NT2/D1 (cell line): ENCODE results near the gene KCNS1.
"Not testable (repeated sequence)": the region's sequence is repeated elsewhere in the genome, so short reads cannot be mapped to it uniquely, and the experiment has no call there.

Experiments used
- SUZ12 ChIP-seq: IDR thresholded peaks from 2 replicates; pipeline ENCODE4 v1.6.1; 2011; ENCODE audit not compliant: insufficient read length, insufficient read depth; ENCODE audit errors: extremely low read depth
- ZNF274 ChIP-seq: IDR thresholded peaks from 2 replicates; pipeline ENCODE4 v1.6.1; 2011; ENCODE audit warnings: mild to moderate bottlenecking, low read depth, low read length

DNA sequence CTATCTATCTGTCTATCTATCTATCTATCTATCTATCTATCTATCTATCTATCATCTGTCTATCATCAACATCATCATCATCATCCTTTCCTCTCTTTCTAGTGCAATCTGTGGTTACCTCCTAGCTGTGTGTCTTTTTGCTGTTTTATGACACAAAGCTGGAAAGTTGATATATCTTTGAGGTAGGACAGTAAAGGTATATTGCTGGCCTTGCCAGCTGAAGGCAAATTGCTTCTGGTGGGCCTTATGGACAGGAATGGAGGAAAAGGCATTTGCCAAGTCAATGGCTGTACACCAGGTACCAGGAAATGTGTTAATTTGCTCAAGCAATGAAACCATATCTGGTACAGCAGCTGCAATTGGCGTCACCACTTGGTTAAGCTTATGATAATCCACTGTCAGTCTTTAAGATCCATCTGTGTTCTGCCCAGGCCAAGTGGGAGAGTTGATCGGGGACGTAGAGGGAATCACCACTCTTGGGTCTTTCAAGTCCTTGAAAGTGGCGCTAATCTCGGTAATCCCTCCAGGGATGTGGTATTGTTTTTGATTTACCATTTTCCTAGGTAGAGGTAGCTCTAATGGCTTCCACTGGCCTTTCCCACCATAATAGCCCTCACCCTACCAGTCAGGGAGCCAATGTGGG, 38.9 kb upstream of the KCNS1 start:
- TF ChIP-seq ZNF274, SUZ12: not testable (repeated sequence)
